ENCODE data around the gene YJEFN3.

YJEFN3 gene

GRCh38 chr19:19528721-19529490 is at the start of gene YJEFN3:
YJEFN3 (plus strand) TSS chr19:19528911; CDS start chr19:19528933, 22 bp downstream.
- DNase-seq: no peak

- DNase-seq: peak; percentile 46 to 53
Observed at GRCh38 chr19:19480688-19481087, 48.0 kb upstream of the YJEFN3 start.

GRCh38 chr19:19482809-19483596 is 45.7 kb upstream of the YJEFN3 start:
- no peak for DNase-seq

- no peak for DNase-seq
Observed at GRCh38 chr19:19485161-19485997, 43.3 kb upstream of the YJEFN3 start.

- DNase-seq: no peak
Observed at GRCh38 chr19:19485998-19486290, 42.8 kb upstream of the YJEFN3 start.

- DNase-seq: no peak
Observed at GRCh38 chr19:19486343-19487076, 42.2 kb upstream of the YJEFN3 start.

GRCh38 chr19:19487077-19487949 is 41.4 kb upstream of the YJEFN3 start:
- no peak for DNase-seq

- DNase-seq: no peak
Observed at GRCh38 chr19:19487950-19488874, 40.5 kb upstream of the YJEFN3 start.

GRCh38 chr19:19488875-19489690 is 39.6 kb upstream of the YJEFN3 start:
- DNase-seq: peak; percentile 87 to 89

GRCh38 chr19:19489804-19490204 is 38.9 kb upstream of the YJEFN3 start:
- no peak for DNase-seq

GRCh38 chr19:19490214-19490968 is 38.3 kb upstream of the YJEFN3 start:
- peak; percentile 87 to 89 for DNase-seq

- DNase-seq: no peak
Observed at GRCh38 chr19:19491321-19492025, 37.2 kb upstream of the YJEFN3 start.

- DNase-seq: no peak
Observed at GRCh38 chr19:19492026-19492610, 36.6 kb upstream of the YJEFN3 start.

- no peak for DNase-seq
Observed at GRCh38 chr19:19493841-19494546, 34.7 kb upstream of the YJEFN3 start.

GRCh38 chr19:19495614-19496603 is 32.8 kb upstream of the YJEFN3 start:
- DNase-seq: no peak
